Measurements from ENCODE around the gene ARSB.

ARSB gene

DNA sequence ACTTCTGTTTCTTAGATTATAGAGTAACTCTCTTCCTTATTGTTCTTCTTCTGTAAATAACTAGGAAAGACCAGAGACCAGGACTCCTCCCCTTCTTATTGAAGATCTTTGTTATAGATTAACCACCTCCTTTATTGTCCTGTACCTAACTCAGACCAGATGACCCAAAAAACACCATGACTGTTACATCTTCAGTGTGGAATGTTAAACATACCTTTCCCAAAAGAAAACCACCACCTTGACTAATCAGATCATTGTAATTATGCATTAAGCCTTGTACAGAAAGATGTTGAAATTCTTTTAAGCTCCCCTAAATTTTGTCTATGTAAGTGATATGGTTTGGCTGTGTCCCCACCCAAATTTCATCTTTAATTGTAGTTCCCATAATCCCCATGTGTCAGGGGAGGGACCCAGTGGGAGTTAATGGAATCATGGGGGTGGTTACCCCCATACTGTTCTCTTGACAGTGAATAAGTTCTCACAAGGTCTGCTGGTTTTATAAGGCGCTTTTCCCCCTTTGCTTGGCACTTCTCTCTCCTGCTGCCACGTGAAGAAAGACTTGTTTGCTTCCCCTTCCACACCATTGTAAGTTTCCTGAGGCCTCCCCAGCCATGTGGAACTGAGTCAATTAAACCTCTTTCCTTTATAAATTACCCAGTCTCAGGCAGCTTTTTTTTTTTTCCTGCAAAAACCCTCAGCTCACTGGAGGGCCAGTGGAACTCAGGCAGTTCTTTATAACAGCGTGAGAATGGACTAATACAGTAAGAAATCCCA is 26.3 kb downstream of the ARSB start:
- H3K9me3 Mint-ChIP-seq = no peaks in the 10 kb centered on the region
- H3K36me3 Mint-ChIP-seq (ENCODE audit: low read depth) = peaks cover 70% of the 10 kb centered on the region
- H3K4me1 Mint-ChIP-seq (ENCODE audit: low read depth) = peaks cover 10% of the 10 kb centered on the region
- intact Hi-C loops (cut with micrococcal nuclease) = no loop called here
- no peak overlapping the region for H3K4me3 Mint-ChIP-seq
- no peaks in the 10 kb centered on the region for H3K27me3 Mint-ChIP-seq
- H3K27ac Mint-ChIP-seq = peak overlapping the region; percentile 10

GRCh38 chr5:78956901-78957300 is 28.2 kb downstream of the ARSB start:
- no peaks in the 10 kb centered on the region for H3K27me3 Mint-ChIP-seq
- no peak overlapping the region for H3K4me3 Mint-ChIP-seq
- H3K36me3 Mint-ChIP-seq (ENCODE audit: low read depth) = peaks cover 63% of the 10 kb centered on the region
- intact Hi-C loops (cut with micrococcal nuclease) = no loop called here
- peaks cover 10% of the 10 kb centered on the region for H3K4me1 Mint-ChIP-seq (ENCODE audit: low read depth)
- no peak overlapping the region for H3K27ac Mint-ChIP-seq
- no peaks in the 10 kb centered on the region for H3K9me3 Mint-ChIP-seq

GRCh38 chr5:78953092-78953800 is 31.9 kb downstream of the ARSB start:
- H3K9me3 Mint-ChIP-seq = no peaks in the 10 kb centered on the region
- H3K27me3 Mint-ChIP-seq = no peaks in the 10 kb centered on the region
- intact Hi-C loops (cut with micrococcal nuclease) = no loop called here
- peaks cover 7% of the 10 kb centered on the region for H3K4me1 Mint-ChIP-seq (ENCODE audit: low read depth)
- peaks cover 63% of the 10 kb centered on the region for H3K36me3 Mint-ChIP-seq (ENCODE audit: low read depth)
- no peak overlapping the region for H3K27ac Mint-ChIP-seq
- H3K4me3 Mint-ChIP-seq = no peak overlapping the region

DNA sequence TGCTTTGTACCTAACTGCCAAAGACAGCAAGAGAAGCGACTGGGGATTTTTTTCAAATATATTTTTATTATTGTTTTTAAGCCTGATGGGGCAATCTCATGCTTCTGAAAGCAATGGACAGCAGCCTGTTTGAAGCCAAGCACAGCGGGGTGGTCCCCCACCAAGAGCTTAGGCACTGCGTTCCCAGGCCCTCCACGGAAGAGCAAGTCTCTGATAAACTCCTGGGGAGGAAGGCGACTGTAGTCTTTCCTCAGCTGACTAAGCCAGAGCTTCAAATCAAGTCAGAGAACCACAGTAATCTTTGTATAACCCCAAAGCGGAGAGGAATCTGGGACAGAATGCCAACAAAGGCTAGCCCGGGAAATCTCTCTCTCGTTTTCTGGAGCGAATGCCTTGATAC is 54.4 kb downstream of the ARSB start:
- intact Hi-C loops (cut with micrococcal nuclease) = no loop called here

DNA sequence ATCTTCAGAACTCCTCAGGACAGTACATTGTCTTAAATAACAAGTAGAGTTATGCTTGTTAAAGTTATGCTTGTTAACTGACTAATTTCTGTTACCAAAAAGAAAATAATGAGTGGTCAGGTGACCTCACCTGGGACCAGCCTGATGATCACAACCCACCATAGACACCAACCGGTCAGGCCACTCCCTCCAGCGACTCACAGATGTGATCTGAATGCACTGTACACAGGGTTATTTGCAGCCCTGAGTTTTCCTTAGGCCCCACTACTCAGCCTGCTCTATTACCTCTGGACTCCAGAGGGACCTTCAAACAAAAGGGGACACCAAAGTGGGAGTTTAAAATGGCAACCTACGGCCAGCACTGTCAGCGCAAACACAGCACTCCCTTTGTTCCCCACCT is 55.3 kb downstream of the ARSB start:
- Mint-ChIP-seq H3K9me3 (no peaks in the 10 kb centered on the region), H3K27me3 (no peaks in the 10 kb centered on the region), H3K36me3 (ENCODE audit: low read depth) (peaks cover 22% of the 10 kb centered on the region), H3K27ac (no peak overlapping the region), H3K4me1 (ENCODE audit: low read depth) (no peaks in the 10 kb centered on the region), H3K4me3 (no peak overlapping the region)
- intact Hi-C loops (cut with micrococcal nuclease) = no loop called here

More for the DNA sequence above, 54.4 kb downstream of the ARSB start:
- Mint-ChIP-seq H3K4me3 (no peak overlapping the region), H3K27me3 (no peaks in the 10 kb centered on the region), H3K27ac (no peak overlapping the region), H3K4me1 (ENCODE audit: low read depth) (no peaks in the 10 kb centered on the region), H3K9me3 (no peaks in the 10 kb centered on the region), H3K36me3 (ENCODE audit: low read depth) (peaks cover 22% of the 10 kb centered on the region)

- intact Hi-C loops (cut with micrococcal nuclease) = no loop called here
- no peak overlapping the region for H3K27ac Mint-ChIP-seq
- no peaks in the 10 kb centered on the region for H3K9me3 Mint-ChIP-seq
- H3K4me1 Mint-ChIP-seq (ENCODE audit: low read depth) = no peaks in the 10 kb centered on the region
- H3K27me3 Mint-ChIP-seq = no peaks in the 10 kb centered on the region
- peaks cover 21% of the 10 kb centered on the region for H3K36me3 Mint-ChIP-seq (ENCODE audit: low read depth)
- no peak overlapping the region for H3K4me3 Mint-ChIP-seq
These were observed 57.3 kb downstream of the ARSB start for GRCh38 chr5:78927657-78928282.

DNA sequence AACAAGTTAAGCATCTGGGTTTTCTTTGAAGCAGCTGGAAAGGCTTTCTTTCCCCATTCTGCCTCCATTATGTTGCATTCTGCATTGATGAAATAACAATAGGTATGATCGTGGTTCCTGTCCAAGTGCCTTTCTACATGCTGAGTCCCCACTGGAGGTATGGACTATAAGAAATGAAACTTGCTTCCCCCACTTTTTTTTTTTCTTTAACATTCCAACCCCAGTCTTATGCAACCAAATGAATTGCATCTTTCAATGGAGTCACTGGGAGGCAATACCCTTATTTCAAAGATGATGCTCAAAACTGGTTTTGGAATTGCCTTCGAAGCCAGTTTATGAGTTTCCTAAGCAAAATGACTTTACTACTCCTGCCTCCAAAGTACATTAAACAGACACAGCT is 58.9 kb downstream of the ARSB start:
- H3K4me1 Mint-ChIP-seq (ENCODE audit: low read depth) = no peaks in the 10 kb centered on the region
- peaks cover 19% of the 10 kb centered on the region for H3K36me3 Mint-ChIP-seq (ENCODE audit: low read depth)
- intact Hi-C loops (cut with micrococcal nuclease) = no loop called here

GRCh38 chr5:78925129-78925876 is 59.8 kb downstream of the ARSB start:
- H3K27ac Mint-ChIP-seq = no peak overlapping the region
- no peaks in the 10 kb centered on the region for H3K27me3 Mint-ChIP-seq
- no peaks in the 10 kb centered on the region for H3K4me1 Mint-ChIP-seq (ENCODE audit: low read depth)
- intact Hi-C loops (cut with micrococcal nuclease) = no loop called here
- peaks cover 19% of the 10 kb centered on the region for H3K36me3 Mint-ChIP-seq (ENCODE audit: low read depth)
- H3K4me3 Mint-ChIP-seq = no peak overlapping the region
- no peaks in the 10 kb centered on the region for H3K9me3 Mint-ChIP-seq

More for the DNA sequence above, 58.9 kb downstream of the ARSB start:
- Mint-ChIP-seq H3K27me3 (no peaks in the 10 kb centered on the region), H3K4me3 (no peak overlapping the region), H3K27ac (no peak overlapping the region), H3K9me3 (no peaks in the 10 kb centered on the region)

GRCh38 chr5:78923622-78923970 is 61.5 kb downstream of the ARSB start:
- intact Hi-C loops (cut with micrococcal nuclease) = no loop called here
- no peaks in the 10 kb centered on the region for H3K9me3 Mint-ChIP-seq
- no peaks in the 10 kb centered on the region for H3K27me3 Mint-ChIP-seq
- H3K36me3 Mint-ChIP-seq (ENCODE audit: low read depth) = peaks cover 22% of the 10 kb centered on the region
- H3K4me1 Mint-ChIP-seq (ENCODE audit: low read depth) = no peaks in the 10 kb centered on the region
- H3K4me3 Mint-ChIP-seq = no peak overlapping the region
- no peak overlapping the region for H3K27ac Mint-ChIP-seq

DNA sequence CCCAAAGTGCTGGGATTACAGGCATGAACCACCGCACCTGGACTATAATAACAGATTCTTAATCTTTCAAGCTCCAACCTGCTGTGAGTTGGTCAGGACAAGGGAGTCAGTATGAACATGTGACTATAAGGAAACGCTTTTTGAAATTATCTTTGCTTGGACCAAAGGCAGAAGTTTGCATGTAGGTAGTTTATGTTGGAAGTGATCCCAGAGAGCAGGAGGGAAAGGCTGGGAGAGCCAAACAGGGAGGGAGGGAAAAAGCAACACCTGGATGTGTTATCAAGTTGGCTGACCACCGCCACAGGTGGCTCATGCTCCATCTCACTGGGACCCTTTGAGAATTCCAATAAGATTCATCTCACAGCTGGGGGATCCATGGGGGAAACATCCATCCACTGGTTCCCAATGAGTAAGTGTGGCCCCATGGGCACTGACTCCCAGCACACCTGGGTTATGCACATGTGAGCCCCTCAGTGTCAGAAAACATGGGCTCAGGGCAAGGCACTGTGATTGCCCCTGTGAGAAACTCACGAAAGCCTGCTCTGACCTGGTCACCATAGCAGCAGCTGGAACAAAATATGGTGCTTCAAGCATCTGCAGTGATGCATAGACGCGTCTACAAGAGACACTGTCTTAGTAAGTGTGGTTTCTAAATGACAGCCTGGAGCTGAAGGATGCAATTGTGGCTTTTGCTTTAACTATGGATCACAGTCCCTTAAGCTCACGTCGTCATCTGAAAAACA is 62.1 kb downstream of the ARSB start:
- Mint-ChIP-seq H3K36me3 (ENCODE audit: low read depth) (peaks cover 21% of the 10 kb centered on the region), H3K27me3 (no peaks in the 10 kb centered on the region), H3K27ac (no peak overlapping the region), H3K4me1 (ENCODE audit: low read depth) (no peaks in the 10 kb centered on the region), H3K9me3 (no peaks in the 10 kb centered on the region), H3K4me3 (no peak overlapping the region)
- intact Hi-C loops (cut with micrococcal nuclease) = no loop called here

- intact Hi-C loops (cut with micrococcal nuclease) = no loop called here
- Mint-ChIP-seq H3K4me3 (no peak overlapping the region), H3K4me1 (ENCODE audit: low read depth) (no peaks in the 10 kb centered on the region), H3K27me3 (no peaks in the 10 kb centered on the region), H3K27ac (no peak overlapping the region), H3K9me3 (no peaks in the 10 kb centered on the region), H3K36me3 (ENCODE audit: low read depth) (peaks cover 21% of the 10 kb centered on the region)
These were observed 64.5 kb downstream of the ARSB start for GRCh38 chr5:78920604-78921003.

- H3K9me3 Mint-ChIP-seq = no peaks in the 10 kb centered on the region
- no peaks in the 10 kb centered on the region for H3K4me1 Mint-ChIP-seq (ENCODE audit: low read depth)
- intact Hi-C loops (cut with micrococcal nuclease) = no loop called here
- H3K27me3 Mint-ChIP-seq = no peaks in the 10 kb centered on the region
- no peak overlapping the region for H3K27ac Mint-ChIP-seq
- peaks cover 21% of the 10 kb centered on the region for H3K36me3 Mint-ChIP-seq (ENCODE audit: low read depth)
- no peak overlapping the region for H3K4me3 Mint-ChIP-seq
These were observed 65.3 kb downstream of the ARSB start for GRCh38 chr5:78919796-78920195.

DNA sequence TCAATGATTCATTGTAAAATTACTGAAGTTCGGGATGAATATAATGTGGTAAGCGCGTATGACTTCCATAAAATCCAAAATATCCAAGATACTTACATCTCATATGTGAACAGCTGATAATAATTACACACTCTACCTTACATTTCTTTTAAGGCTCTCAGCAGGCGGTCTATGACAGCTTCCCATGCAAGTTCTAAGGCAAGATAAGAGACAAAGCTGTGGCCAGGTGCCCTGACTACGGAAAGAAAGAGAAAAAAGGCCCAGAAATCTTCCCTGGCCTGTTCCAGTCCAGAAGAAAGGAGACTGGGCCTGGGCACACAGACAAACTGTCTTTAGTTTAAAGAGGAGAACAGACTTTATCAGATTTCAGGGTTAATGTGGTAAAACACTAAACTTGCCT is 69.1 kb downstream of the ARSB start:
- no peak overlapping the region for H3K4me3 Mint-ChIP-seq
- intact Hi-C loops (cut with micrococcal nuclease) = no loop called here
- H3K36me3 Mint-ChIP-seq (ENCODE audit: low read depth) = peaks cover 10% of the 10 kb centered on the region
- H3K4me1 Mint-ChIP-seq (ENCODE audit: low read depth) = no peaks in the 10 kb centered on the region
- no peaks in the 10 kb centered on the region for H3K9me3 Mint-ChIP-seq
- H3K27ac Mint-ChIP-seq = no peak overlapping the region
- H3K27me3 Mint-ChIP-seq = no peaks in the 10 kb centered on the region

Data from dendritic cell treated with granulocyte-macrophage colony-stimulating factor and Interleukin-4, amounts not matched to agents 40 ng/mL and 50 ng/mL, for 4 days (primary cell).